Measurements from ENCODE around the gene CPXM2. TPM values are rescaled to one million over a fixed set of nuclear protein-coding genes. Genes with fewer than 3 reads are reported as not detected.

CPXM2 gene
- polyA plus RNA-seq, 2 of the 4 experiments (the other 2 are of a cell fraction), result not detected

DNA sequence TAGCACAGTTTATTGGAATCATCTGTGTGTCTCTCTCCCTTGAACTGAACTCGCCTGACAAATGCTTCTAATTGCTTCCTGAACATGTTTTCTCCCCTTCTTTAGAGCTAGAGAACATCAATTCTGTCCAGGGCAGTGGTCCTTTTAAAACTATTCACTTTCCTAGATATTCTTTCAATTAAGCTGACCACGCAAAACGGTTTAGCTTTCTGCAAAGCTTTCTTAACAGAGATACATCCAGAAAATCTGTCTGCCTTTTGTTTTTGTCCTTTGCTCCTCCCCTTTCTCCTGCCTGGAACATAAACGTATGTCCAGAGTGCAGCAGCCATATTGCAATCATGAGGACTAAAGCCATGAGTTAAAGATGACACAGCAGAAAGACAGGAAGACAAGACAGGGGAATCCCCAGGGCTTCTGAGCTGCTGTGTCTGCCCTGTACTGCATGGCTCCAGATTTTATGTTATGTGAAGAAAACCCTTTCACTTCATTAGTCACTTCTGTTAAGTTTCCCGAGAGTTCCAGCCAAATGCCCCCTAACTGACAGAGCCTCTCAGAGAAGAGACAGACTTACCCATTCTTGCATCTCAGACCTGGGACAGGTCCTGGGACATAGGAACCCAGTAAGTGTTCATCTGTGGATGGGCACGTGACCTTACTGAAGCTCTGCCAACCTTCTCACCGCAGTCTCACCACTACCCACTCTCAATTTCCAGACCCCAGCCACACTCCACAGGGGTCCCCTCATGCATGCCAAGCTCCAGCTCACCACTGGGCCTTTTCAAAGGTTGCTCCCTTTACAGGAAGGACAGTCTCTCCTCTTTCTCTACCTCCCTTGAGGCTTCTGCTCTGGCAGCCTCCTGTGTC lies 35.0 kb upstream of the CPXM2 start:
- ChIA-PET CTCF (interaction anchor here (0.8 kb wide), 1 partner anchor 68 kb away, joined by 3 read pairs; no protein-coding TSS in a partner anchor), POLR2A (no interaction called here)
- H3K4me1 ChIP-seq, result no peaks in the 10 kb centered on the region
- WGBS (ENCODE audit: missing lambda C conversion rate), result 47% methylated on average over 7 of the region's 7 CpGs
- ATAC-seq (peak; percentile 34 to 60; a peak in 3 of 6 replicates), DNase-seq (ENCODE audit: low read depth in 1 of 2, low spot score in 1 of 2) (peak; percentile 9 to 44), FAIRE-seq (no peak)
- no peak overlapping the region for H3K4me2 ChIP-seq
- H3K4me3 ChIP-seq, result no peak overlapping the region
- no peak overlapping the region for H3K27ac ChIP-seq
- H3K9me3 ChIP-seq, result peaks cover 29% of the 10 kb centered on the region
- TF ChIP-seq ELK1 (IDR thresholded peaks at IDR 0.05; ENCODE audit: low read depth, low read length), result no peak
- TF ChIP-seq RCOR1 (IDR thresholded peaks at IDR 0.05; ENCODE audit: low read depth, low read length), result no peak
- TF ChIP-seq ZSCAN20 (CRISPR knock-in tag; IDR thresholded peaks at IDR 0.05), result no peak
- no peak for TF ChIP-seq SREBF2 (IDR thresholded peaks at IDR 0.05)
- no peak for TF ChIP-seq NPAS2 (CRISPR knock-in tag; IDR thresholded peaks at IDR 0.05; ENCODE audit: borderline replicate concordance)
- no peak for TF ChIP-seq EHF (CRISPR knock-in tag; IDR thresholded peaks at IDR 0.05)
- TF ChIP-seq EHMT2 (IDR thresholded peaks at IDR 0.05; ENCODE audit: low read depth), result no peak
- no peak for TF ChIP-seq RARB (CRISPR knock-in tag; IDR thresholded peaks at IDR 0.05)
- TF ChIP-seq RNF2 (IDR thresholded peaks at IDR 0.05; ENCODE audit: borderline replicate concordance, low read depth), result no peak
- no peak for TF ChIP-seq HOXA7 (CRISPR knock-in tag; IDR thresholded peaks at IDR 0.05)
- TF ChIP-seq, protein P1, sequence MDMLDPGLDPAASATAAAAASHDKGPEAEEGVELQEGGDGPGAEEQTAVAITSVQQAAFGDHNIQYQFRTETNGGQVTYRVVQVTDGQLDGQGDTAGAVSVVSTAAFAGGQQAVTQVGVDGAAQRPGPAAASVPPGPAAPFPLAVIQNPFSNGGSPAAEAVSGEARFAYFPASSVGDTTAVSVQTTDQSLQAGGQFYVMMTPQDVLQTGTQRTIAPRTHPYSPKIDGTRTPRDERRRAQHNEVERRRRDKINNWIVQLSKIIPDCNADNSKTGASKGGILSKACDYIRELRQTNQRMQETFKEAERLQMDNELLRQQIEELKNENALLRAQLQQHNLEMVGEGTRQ (IDR thresholded peaks at IDR 0.05), result no peak
- TF ChIP-seq CBX2 (IDR thresholded peaks at IDR 0.05; ENCODE audit: borderline replicate concordance, low read depth), result no peak
- peak; percentile 89 for TF ChIP-seq MAFK (IDR thresholded peaks at IDR 0.05; ENCODE audit: partially characterized antibody)
- TF ChIP-seq NFE2L2 (conservative IDR thresholded peaks at IDR 0.05; ENCODE audit: low read length), result 0 out of 2 replicates have a peak, but pooled peaks have one; percentile 22

GRCh38 chr10:123922126-123922525 lies 30.5 kb upstream of the CPXM2 start:
- no peak overlapping the region for H3K4me2 ChIP-seq
- CTCF ChIA-PET, result no interaction called here
- no peaks in the 10 kb centered on the region for H3K9me3 ChIP-seq
- TF ChIP-seq, protein P2, sequence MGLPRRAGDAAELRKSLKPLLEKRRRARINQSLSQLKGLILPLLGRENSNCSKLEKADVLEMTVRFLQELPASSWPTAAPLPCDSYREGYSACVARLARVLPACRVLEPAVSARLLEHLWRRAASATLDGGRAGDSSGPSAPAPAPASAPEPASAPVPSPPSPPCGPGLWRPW (IDR thresholded peaks at IDR 0.05), result no peak
- no peak overlapping the region for H3K4me3 ChIP-seq
- no peak for FAIRE-seq
- no peak for ATAC-seq
- POLR2A ChIA-PET, result no interaction called here
- WGBS (ENCODE audit: missing lambda C conversion rate), result 0% methylated on average over 2 of the region's 2 CpGs
- no peak overlapping the region for H3K27ac ChIP-seq
- H3K4me1 ChIP-seq, result no peaks in the 10 kb centered on the region
- DNase-seq (ENCODE audit: low read depth in 1 of 2, low spot score in 1 of 2), result no peak

- 9% methylated on average over 3 of the region's 3 CpGs for WGBS (ENCODE audit: missing lambda C conversion rate)
- H3K4me2 ChIP-seq, result no peak overlapping the region
- H3K27ac ChIP-seq, result no peak overlapping the region
- ChIA-PET CTCF (interaction anchor here (1.1 kb wide), 1 partner anchor 335 kb away, joined by 3 read pairs; no protein-coding TSS in a partner anchor), POLR2A (no interaction called here)
- no peaks in the 10 kb centered on the region for H3K9me3 ChIP-seq
- FAIRE-seq (no peak), DNase-seq (ENCODE audit: low read depth in 1 of 2, low spot score in 1 of 2) (no peak), ATAC-seq (no peak)
- no peak overlapping the region for H3K4me3 ChIP-seq
- TF ChIP-seq, protein P1 (IDR thresholded peaks at IDR 0.05), result no peak
- TF ChIP-seq ESRRA (IDR thresholded peaks at IDR 0.05; ENCODE audit: borderline replicate concordance, low read length) (no peak), CHD2 (IDR thresholded peaks at IDR 0.05; ENCODE audit: low read length, partially characterized antibody) (no peak), FOSL2 (IDR thresholded peaks at IDR 0.05) (no peak), FOSL2 (CRISPR knock-in tag; IDR thresholded peaks at IDR 0.05) (no peak), RFX5 (IDR thresholded peaks at IDR 0.05) (no peak), SMC3 (IDR thresholded peaks at IDR 0.05) (no peak), PHF8 (IDR thresholded peaks at IDR 0.05; ENCODE audit: borderline replicate concordance, low read depth) (no peak)
- TF ChIP-seq, protein P3, sequence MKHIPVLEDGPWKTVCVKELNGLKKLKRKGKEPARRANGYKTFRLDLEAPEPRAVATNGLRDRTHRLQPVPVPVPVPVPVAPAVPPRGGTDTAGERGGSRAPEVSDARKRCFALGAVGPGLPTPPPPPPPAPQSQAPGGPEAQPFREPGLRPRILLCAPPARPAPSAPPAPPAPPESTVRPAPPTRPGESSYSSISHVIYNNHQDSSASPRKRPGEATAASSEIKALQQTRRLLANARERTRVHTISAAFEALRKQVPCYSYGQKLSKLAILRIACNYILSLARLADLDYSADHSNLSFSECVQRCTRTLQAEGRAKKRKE (CRISPR knock-in tag; IDR thresholded peaks at IDR 0.05; ENCODE audit: low read depth), result no peak
- H3K4me1 ChIP-seq, result no peaks in the 10 kb centered on the region
These were observed 25.2 kb upstream of the CPXM2 start for GRCh38 chr10:123916775-123917174.
